Vagina (tissue), 2 donors: Measurements from ENCODE around the gene P2RY11.

ENCODE experiments used
- POLR2A ChIP-seq, 2 donors: fragments of 450-650 bp; IDR thresholded peaks; one replicate each; pipeline ENCODE4 v1.6.1; 2017; ENCODE audit warnings: antibody characterized with exemption in 2 of 2, mild to moderate bottlenecking in 2 of 2, moderate library complexity in 2 of 2
- TF ChIP-seq, protein P1 (sequence below), 3 experiments: fragments of 450-650 bp in 2 of 3; fragments of 200-600 bp in 1 of 3; sonication (generic) in 1 of 3; IDR thresholded peaks; one replicate each; pipeline ENCODE4 v1.5.1; 2017 to 2019; ENCODE audit warnings: antibody characterized with exemption in 3 of 3, mild to moderate bottlenecking in 2 of 3, moderate library complexity in 2 of 3

DNA sequence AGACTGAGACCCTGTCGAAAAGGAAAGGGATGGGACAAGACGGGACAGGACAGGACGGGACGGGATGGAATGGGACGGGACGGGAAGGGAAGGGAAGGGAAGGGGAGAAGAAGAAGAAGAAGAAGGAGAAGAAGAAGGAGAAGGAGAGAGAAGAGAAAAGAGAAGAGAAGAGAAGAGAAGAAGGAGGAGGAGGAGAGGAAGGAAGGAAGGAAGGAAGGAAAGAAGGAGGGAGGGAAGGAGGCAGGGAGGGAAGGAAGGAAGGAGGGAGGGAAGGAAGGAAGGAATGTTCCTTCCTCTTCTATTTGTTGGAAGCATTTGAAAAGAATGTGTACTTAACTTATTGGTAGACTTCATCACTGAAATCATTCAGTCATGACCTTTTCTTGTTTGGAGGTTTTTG lies 35.0 kb upstream of the P2RY11 start:
- TF ChIP-seq, protein P1, sequence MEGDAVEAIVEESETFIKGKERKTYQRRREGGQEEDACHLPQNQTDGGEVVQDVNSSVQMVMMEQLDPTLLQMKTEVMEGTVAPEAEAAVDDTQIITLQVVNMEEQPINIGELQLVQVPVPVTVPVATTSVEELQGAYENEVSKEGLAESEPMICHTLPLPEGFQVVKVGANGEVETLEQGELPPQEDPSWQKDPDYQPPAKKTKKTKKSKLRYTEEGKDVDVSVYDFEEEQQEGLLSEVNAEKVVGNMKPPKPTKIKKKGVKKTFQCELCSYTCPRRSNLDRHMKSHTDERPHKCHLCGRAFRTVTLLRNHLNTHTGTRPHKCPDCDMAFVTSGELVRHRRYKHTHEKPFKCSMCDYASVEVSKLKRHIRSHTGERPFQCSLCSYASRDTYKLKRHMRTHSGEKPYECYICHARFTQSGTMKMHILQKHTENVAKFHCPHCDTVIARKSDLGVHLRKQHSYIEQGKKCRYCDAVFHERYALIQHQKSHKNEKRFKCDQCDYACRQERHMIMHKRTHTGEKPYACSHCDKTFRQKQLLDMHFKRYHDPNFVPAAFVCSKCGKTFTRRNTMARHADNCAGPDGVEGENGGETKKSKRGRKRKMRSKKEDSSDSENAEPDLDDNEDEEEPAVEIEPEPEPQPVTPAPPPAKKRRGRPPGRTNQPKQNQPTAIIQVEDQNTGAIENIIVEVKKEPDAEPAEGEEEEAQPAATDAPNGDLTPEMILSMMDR (IDR thresholded peaks at IDR 0.05): no peak
- no peak for TF ChIP-seq POLR2A (IDR thresholded peaks at IDR 0.05)
